Right lobe of liver (tissue), 6 donors: ENCODE measurements around the gene GDF2. TPM values are rescaled to one million over a fixed set of nuclear protein-coding genes. Genes with fewer than 3 reads are reported as not detected.
A peak's percentile ranks its signal among the peaks of the same experiment; 100 is the strongest.

Experiments used
- ATAC-seq, 4 donors: fragments of 200-7000 bp; cut with Tn5 transposase; one replicate each; pipeline ENCODE4 v1.9.1; 2020; ENCODE audit warnings: mild to moderate bottlenecking in 4 of 4, moderate library complexity in 4 of 4
- DNase-seq, 3 donors: peaks; one replicate each; pipeline ENCODE4 v3.0.0-alpha.2; 2020
- H3K27ac ChIP-seq, 3 donors: fragments of 200-600 bp; one replicate each; pipeline ENCODE4 v1.8.0; 2022
- H3K27me3 ChIP-seq, 2 donors: fragments of 200-600 bp; one replicate each; pipeline ENCODE4 v1.8.0; 2022
- H3K36me3 ChIP-seq, 4 donors: fragments of 200-600 bp; sonication (generic) in 1 of 4; one replicate each; pipeline versions ENCODE4 v1.5.1 to v1.8.0; 2017 to 2022; ENCODE audit warnings: control low read depth in 1 of 4
- H3K4me1 ChIP-seq, 4 donors: fragments of 200-600 bp; sonication (generic) in 1 of 4; one replicate each; pipeline versions ENCODE4 v1.5.1 to v1.8.0; 2017 to 2022; ENCODE audit warnings: control low read depth in 1 of 4
- H3K4me3 ChIP-seq, 3 donors: fragments of 200-600 bp; one replicate each; pipeline ENCODE4 v1.8.0; 2022
- H3K9me3 ChIP-seq, 4 donors: fragments of 200-600 bp; sonication (generic) in 1 of 4; one replicate each; pipeline versions ENCODE4 v1.5.1 to v1.8.0; 2017 to 2022; ENCODE audit warnings: control low read depth in 1 of 4
- POLR2A ChIP-seq: fragments of 450-650 bp; IDR thresholded peaks from one replicate; pipeline ENCODE4 v1.6.1; 2017; ENCODE audit warnings: antibody characterized with exemption, mild to moderate bottlenecking
- WGBS: methylation state at CpG from one replicate; pipeline ENCODE4 v1.1.6; 2018; ENCODE audit warnings: low coverage, low lambda C conversion rate; ENCODE audit not compliant: insufficient coverage; ENCODE audit errors: missing lambda C conversion rate; 5-methylcytosine and 5-hydroxymethylcytosine counted together
- intact Hi-C, 2 donors: fragments of 100-400 bp; cut with DNase I; formaldehyde crosslinking; loops; one replicate each; pipeline versions ENCODE4 v1.11.2 to v1.14.1; 2022
- total RNA-seq, 6 experiments: library from RNA; depleted of rRNA in 2 of 6; stranded (reverse); fragments of >200 nt in 2 of 6; fragmentation: NEBNext Ultra II Directional in 3 of 6; extraction: Animal tissue kit (Norgen Biotek cat#: 25700) in 3 of 6; gene quantifications; one replicate each; pipeline versions ENCODE4 v1.1.0 to v1.2.4, GENCODE V29; 2016 to 2023
- TF ChIP-seq, protein P1 (sequence below), 4 donors: fragments of 200-600 bp in 3 of 4; fragments of 450-650 bp in 1 of 4; IDR thresholded peaks; one replicate each; pipeline versions ENCODE4 v1.5.1 to v1.8.0; 2016 to 2022; ENCODE audit warnings: antibody characterized with exemption in 4 of 4, mild to moderate bottlenecking in 2 of 4
- donor health status: DM: no; HTN: yes; CAD: no.
- donor health status: DM: no; HTN: no; CAD: no.
- donor health status: DM: no; HTN: no; CAD: no.
- donor health status: DM: no; HTN: yes; CAD: no.
- donor health status: DM: no; HTN: yes; CAD: no.

The GDF2 gene
- total RNA-seq, 6 experiments from 2014 or later, result 4.5 to 15.9 (median 9.7) TPM

DNA sequence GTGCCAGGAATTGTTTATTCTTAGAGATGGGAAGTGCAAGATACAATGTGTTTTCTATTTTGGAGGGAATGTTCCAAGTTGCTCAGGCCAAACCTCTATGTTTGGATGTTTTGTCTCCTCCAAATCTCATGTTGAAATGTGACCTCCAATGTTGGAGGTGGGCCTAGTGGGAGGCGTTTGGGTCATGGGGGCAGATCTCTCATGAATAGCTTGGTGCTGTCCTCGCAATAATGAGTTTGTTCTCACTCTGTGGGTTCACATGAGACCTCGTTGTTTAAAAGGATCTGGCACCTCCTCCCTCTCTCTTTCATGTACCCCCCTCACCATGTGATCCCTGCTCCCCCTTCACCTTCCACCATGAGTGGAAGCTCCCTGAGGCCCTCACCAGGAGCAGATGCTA, 30.6 kb upstream of the GDF2 start:
- Histone ChIP-seq H3K36me3 (no peaks in the 10 kb centered on the region), H3K4me3 (no peak overlapping the region), H3K9me3 (no peaks in the 10 kb centered on the region), H3K27ac (no peak overlapping the region), H3K4me1 (no peaks in the 10 kb centered on the region), H3K27me3 (no peaks in the 10 kb centered on the region)
- TF ChIP-seq POLR2A, result no peak
- TF ChIP-seq, protein P1, sequence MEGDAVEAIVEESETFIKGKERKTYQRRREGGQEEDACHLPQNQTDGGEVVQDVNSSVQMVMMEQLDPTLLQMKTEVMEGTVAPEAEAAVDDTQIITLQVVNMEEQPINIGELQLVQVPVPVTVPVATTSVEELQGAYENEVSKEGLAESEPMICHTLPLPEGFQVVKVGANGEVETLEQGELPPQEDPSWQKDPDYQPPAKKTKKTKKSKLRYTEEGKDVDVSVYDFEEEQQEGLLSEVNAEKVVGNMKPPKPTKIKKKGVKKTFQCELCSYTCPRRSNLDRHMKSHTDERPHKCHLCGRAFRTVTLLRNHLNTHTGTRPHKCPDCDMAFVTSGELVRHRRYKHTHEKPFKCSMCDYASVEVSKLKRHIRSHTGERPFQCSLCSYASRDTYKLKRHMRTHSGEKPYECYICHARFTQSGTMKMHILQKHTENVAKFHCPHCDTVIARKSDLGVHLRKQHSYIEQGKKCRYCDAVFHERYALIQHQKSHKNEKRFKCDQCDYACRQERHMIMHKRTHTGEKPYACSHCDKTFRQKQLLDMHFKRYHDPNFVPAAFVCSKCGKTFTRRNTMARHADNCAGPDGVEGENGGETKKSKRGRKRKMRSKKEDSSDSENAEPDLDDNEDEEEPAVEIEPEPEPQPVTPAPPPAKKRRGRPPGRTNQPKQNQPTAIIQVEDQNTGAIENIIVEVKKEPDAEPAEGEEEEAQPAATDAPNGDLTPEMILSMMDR (IDR thresholded peaks at IDR 0.05), result no peak
- DNase-seq (no peak), ATAC-seq (no peak)
- 0% methylated on average over 1 of the region's 3 CpGs for WGBS
- intact Hi-C loops, result no loop called here

DNA sequence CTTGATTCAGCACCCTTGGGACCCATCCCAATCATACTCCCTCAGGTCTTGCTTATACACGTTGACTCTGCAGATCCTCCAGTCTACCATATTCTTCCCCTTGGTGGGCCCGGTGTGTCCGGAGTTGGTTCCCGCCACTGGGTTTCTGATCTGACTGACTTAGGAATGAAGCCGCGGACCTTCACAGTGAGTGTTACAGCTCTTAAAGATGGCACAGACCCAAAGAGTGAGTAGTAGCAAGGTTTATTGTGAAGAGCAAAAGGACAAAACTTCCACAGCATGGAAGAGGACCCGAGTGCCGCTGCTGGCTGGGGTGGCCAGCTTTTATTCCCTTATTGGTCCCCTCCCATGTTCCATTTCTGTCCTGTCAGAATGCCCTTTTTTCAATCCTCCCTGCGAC, 28.2 kb upstream of the GDF2 start:
- Histone ChIP-seq H3K4me1 (no peaks in the 10 kb centered on the region), H3K27me3 (no peaks in the 10 kb centered on the region), H3K4me3 (no peak overlapping the region), H3K36me3 (no peaks in the 10 kb centered on the region), H3K9me3 (no peaks in the 10 kb centered on the region), H3K27ac (no peak overlapping the region)
- no peak for TF ChIP-seq POLR2A
- TF ChIP-seq, protein P1 (IDR thresholded peaks at IDR 0.05), result no peak
- WGBS, result 79% methylated on average over 9 of the region's 9 CpGs
- intact Hi-C loops, result no loop called here
- peak in 1 of 3 donors; percentile 12 for DNase-seq
- ATAC-seq, result no peak

DNA sequence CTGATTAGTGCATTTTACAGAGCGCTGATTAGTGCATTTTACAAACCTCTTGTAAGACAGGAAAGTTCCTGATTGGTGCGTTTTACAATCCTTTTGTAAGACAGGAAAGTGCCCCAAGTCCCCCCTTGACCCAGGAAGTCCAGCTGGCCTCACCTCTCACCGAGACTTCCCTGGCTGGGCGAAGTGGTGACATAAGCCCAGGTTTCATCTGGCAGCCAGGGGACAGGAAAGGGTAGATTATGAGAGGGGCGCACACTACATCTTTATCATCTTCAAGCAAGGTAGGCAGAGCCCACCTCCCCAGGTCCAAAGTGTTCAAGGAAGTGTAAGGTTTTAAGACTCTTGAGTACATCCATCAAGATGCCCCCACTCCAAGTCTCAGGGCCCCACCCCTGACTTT, 27.8 kb upstream of the GDF2 start:
- Histone ChIP-seq H3K9me3 (no peaks in the 10 kb centered on the region), H3K36me3 (no peaks in the 10 kb centered on the region), H3K4me1 (no peaks in the 10 kb centered on the region), H3K4me3 (no peak overlapping the region), H3K27ac (no peak overlapping the region), H3K27me3 (no peaks in the 10 kb centered on the region)
- 69% methylated on average over 2 of the region's 5 CpGs for WGBS
- peak in 1 of 3 donors; percentile 8 for DNase-seq
- no peak for TF ChIP-seq POLR2A
- TF ChIP-seq, protein P1 (IDR thresholded peaks at IDR 0.05), result no peak
- intact Hi-C loops, result no loop called here
- ATAC-seq, result no peak

DNA sequence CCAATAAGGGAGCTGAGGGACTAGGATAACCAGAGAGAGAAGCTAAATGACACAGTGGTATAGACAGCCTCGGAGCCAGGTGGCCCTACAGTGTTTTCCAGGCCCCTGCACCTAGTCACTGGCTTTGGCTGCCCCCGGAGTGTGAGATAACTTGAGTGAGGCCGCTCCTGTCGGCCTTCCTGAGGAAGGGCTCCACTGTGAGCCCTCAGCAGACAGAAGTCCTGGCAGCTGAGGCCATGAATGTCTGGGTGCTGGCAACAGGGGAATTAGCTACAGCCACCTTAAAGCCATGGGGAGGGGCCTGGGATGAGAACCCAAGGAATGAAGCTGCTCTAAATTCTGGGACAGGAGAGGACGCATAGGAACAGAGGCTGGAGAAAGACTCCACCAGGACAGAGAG, 26.8 kb upstream of the GDF2 start:
- intact Hi-C loops, result no loop called here
- DNase-seq (no peak), ATAC-seq (no peak)
- Histone ChIP-seq H3K27ac (no peak overlapping the region), H3K4me1 (peaks cover 0 to 8% (median 0%) of the 10 kb centered on the region in 4 donors), H3K9me3 (no peaks in the 10 kb centered on the region), H3K4me3 (no peak overlapping the region), H3K27me3 (peaks cover 0 to 7% of the 10 kb centered on the region in 2 donors), H3K36me3 (no peaks in the 10 kb centered on the region)
- 17% methylated on average over 1 of the region's 5 CpGs for whole genome bisulfite sequencing
- TF ChIP-seq POLR2A, result no peak
- TF ChIP-seq, protein P1 (IDR thresholded peaks at IDR 0.05), result no peak
